NCI-H526 (cell line): ENCODE data around the gene SMYD3.
A peak's percentile ranks its signal among the peaks of the same experiment; 100 is the strongest.
"Not testable (repeated sequence)": the region's sequence is repeated elsewhere in the genome, so short reads cannot be mapped to it uniquely, and the experiment has no call there.

Experiments used
- DNase-seq, 2 experiments: peaks; one replicate each; lab custom pipeline; 2025; lab: John Stamatoyannopoulos, UW

SMYD3 gene

DNA sequence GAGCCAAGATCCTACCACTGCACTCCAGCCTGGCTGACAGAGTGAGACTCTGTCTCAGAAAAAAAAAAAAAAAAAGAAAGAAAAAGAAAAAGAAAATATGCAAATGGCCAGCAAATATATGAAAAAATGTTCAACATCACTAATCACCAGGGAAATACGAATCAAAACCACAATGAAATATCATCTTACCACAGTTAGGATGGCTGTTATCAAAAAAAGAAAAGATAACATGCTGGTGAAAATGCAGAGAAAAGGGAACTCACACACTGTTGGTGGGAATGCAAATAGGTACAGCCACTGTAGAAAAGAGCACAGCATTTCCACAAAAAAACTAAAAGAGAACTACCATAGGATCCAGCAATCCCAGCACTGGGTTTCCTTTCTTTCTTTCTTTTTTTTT, 477.5 kb downstream of the SMYD3 start:
- no peak for DNase-seq

DNA sequence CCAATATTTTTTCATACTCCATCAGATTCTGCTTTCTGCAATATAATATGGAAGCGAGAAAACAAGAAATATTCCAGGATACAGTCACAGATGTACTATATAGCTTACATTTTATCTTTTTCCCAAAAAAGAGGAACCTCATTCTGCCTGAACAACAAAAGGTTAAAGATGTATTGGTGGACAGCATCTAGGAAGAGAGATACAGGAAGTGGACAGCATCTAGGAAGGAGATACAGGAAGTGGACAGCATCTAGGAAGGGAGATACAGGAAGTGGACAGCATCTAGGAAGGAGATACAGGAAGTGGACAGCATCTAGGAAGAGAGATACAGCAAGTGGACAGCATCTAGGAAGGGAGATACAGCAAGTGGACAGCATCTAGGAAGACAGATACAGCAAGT, 483.0 kb downstream of the SMYD3 start:
- DNase-seq = not testable (repeated sequence)

GRCh38 chr1:246020211-246020954, 486.7 kb downstream of the SMYD3 start:
- no peak for DNase-seq

- no peak for DNase-seq
These were observed 488.9 kb downstream of the SMYD3 start for GRCh38 chr1:246018146-246018545.

GRCh38 chr1:246012341-246012740, 494.7 kb downstream of the SMYD3 start:
- peak; percentile 60 to 66 for DNase-seq

GRCh38 chr1:246010386-246010785, 496.7 kb downstream of the SMYD3 start:
- DNase-seq = no peak

GRCh38 chr1:246008363-246008831, 498.7 kb downstream of the SMYD3 start:
- peak; percentile 55 to 70 for DNase-seq

GRCh38 chr1:246005067-246005466, 502.0 kb downstream of the SMYD3 start:
- no peak for DNase-seq

GRCh38 chr1:246004301-246004700, 502.8 kb downstream of the SMYD3 start:
- DNase-seq = no peak

DNA sequence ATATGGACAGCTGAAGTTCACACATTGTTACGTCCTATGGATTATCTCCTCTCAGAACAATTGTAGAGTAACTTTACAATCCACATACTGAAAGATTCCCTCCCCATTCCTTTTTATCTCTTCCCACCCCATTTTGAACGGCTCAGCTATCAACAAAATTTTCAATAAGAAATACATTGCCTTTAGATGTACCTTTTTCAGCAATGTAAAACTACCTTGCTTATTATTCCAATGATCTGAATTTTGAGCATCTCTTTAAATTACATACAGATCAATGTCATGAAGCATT, 503.7 kb downstream of the SMYD3 start:
- no peak for DNase-seq

DNA sequence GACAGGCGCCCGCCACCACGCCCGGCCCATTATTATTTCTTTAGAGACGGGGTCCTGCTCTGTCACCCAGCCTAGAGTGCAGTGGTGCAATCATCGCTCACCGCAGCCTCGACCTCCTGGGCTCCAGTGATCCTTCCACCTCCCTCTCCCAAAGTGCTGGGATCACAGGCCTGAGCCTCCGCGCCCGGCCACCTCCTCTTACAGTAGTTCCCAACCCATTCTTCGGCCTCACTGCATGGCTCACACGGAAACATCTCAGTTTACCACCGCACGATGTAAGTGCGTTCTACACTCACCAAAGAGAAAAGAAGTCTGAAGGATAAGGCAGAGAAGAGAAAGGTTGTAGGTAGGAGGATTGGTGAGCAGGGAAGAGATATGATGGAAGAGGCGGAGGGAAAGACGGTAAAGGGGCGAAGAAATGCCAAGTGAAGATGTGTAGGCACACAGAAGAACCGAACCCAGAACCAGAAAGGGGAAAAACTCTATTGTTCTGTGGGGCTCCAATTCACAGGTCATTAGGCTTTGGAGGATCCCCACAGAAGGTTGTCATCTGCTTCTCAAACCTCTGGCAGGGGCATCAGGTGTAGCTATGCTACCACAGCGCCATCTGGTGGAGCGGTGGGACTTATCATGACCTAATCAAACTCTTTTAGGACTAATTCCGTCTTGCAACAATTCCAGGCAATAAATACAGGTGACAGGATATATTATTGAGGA, 504.2 kb downstream of the SMYD3 start:
- DNase-seq = peak; percentile 66 to 90

- DNase-seq = no peak
These were observed 505.2 kb downstream of the SMYD3 start for GRCh38 chr1:246001837-246002230.

- DNase-seq = no peak
These were observed 505.8 kb downstream of the SMYD3 start for GRCh38 chr1:246001142-246001836.

- no peak for DNase-seq
These were observed 506.5 kb downstream of the SMYD3 start for GRCh38 chr1:246000638-246001015.

- DNase-seq = no peak
These were observed 507.1 kb downstream of the SMYD3 start for GRCh38 chr1:245999697-246000637.

GRCh38 chr1:245997471-245998258, 509.4 kb downstream of the SMYD3 start:
- DNase-seq = peak in 1 of 2 experiments; percentile 42

DNA sequence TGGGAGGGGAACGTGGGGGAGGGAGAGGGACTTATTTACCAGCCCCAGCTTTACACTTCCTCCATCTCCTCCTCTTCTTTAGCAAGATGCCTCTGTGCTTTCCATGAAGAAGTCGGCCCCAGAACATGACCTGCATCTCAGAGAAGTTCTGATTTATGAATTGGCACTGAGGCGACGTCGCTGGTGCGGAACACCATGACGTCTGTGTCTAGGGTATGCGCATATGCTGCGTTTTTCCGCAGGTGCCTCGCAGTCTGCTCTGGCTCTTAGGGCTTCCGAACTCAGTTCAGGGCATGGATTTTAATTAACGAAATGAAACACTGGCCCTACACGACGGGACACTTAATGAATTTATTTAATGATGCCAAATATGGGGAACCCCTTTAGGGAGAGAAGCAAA, 510.3 kb downstream of the SMYD3 start:
- DNase-seq = peak in 1 of 2 experiments; percentile 75

DNA sequence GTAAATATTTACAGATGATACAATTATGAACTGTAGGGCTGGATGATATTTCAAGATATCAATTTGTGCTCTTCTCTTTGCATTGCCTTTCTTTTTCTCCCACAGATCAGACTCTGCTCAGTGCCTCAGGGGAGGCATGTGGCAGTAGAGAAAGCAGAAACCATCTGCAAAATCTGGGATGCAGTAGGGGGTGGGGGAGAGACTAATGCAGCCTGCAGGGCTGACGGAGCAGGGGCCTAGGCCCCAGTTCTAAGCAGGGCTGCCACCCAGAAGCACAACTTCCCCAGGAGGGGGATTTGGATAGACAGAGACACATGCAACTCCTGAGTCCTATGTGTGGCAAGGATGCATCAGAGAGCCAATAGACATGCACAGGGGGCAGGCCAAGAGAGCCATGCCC, 511.6 kb downstream of the SMYD3 start:
- peak in 1 of 2 experiments; percentile 38 for DNase-seq

DNA sequence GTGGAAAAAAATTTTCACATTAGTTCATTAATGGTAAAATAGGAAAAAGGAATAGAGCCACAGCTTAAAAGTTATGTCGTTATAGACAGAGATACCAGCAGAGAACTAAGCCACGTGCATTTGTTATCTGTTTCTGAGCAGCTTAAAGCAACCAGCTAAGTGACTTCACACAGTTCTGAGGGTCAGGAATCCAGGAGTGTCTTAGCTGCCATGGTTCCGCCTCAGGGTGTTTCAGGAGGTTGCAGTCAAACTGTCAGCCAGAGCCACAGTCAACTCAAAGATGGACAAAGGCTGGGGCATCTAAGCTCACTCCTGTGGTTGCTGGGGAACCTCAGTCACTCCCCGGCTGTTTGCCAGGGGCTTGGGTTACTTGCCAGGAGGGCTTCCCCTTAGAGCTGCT, 515.8 kb downstream of the SMYD3 start:
- no peak for DNase-seq

DNA sequence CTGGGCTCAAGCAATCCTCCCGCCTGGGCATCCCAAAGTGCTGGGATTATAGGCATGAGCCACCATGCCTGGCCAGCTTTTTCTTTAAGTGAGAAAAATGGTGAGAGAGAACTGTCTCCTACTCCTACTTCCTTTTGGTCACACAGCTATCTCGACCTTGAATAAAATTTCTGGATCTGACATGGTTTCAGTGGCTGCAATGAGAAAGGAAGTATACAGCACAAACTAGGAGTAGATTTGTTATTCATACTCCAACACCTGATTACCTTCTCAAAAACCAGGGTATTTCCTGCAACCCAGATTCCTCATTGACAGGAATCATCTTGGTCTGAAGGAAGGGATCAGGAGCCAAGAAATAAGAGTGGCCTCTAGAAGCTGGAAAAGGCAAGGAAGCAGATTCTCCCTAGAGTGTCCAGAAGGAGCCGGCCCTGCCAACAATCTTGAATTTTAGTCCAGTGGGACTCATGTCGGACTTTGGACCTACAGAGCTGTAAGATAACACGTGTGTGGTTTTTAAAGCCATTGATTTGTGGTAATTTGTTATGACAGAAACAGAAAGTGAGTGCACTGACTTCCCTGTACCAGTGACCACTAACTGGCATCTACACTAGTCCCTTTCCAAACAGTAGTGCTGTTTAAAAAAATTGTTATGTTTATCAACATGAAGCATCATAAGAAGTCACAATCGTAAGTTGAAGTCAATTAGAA, 516.6 kb downstream of the SMYD3 start:
- DNase-seq = no peak
